Nephron progenitor cell (in vitro differentiated cells): ENCODE measurements around the gene MACROD2.

Source experiments
- DNase-seq: peaks from one replicate; pipeline ENCODE4 v3.0.0; 2021
- H3K27ac Mint-ChIP-seq: 2 replicates; pipeline ENCODE4 v1.8.0; 2021; ENCODE audit warnings: mild to moderate bottlenecking, moderate library complexity, mixed read lengths
- H3K27me3 Mint-ChIP-seq: 2 replicates; pipeline ENCODE4 v1.8.0; 2021; ENCODE audit warnings: mild to moderate bottlenecking, low read depth, mixed read lengths; ENCODE audit not compliant: poor library complexity
- H3K36me3 Mint-ChIP-seq: 2 replicates; pipeline ENCODE4 v1.8.0; 2021; ENCODE audit warnings: low read depth, mixed read lengths
- H3K4me1 Mint-ChIP-seq: 2 replicates; pipeline ENCODE4 v1.8.0; 2021; ENCODE audit warnings: mixed read lengths
- H3K4me3 Mint-ChIP-seq: 2 replicates; pipeline ENCODE4 v1.8.0; 2021; ENCODE audit warnings: mild to moderate bottlenecking, moderate library complexity, mixed read lengths
- H3K9me3 Mint-ChIP-seq: 2 replicates; pipeline ENCODE4 v1.8.0; 2021; ENCODE audit warnings: mild to moderate bottlenecking, moderate library complexity, mixed read lengths
- TF ChIP-seq, protein P1 (sequence below): fragments of 200-600 bp; sonication (generic); IDR thresholded peaks from 2 replicates; pipeline ENCODE4 v1.5.0; 2021; ENCODE audit warnings: antibody characterized with exemption

The MACROD2 gene

DNA sequence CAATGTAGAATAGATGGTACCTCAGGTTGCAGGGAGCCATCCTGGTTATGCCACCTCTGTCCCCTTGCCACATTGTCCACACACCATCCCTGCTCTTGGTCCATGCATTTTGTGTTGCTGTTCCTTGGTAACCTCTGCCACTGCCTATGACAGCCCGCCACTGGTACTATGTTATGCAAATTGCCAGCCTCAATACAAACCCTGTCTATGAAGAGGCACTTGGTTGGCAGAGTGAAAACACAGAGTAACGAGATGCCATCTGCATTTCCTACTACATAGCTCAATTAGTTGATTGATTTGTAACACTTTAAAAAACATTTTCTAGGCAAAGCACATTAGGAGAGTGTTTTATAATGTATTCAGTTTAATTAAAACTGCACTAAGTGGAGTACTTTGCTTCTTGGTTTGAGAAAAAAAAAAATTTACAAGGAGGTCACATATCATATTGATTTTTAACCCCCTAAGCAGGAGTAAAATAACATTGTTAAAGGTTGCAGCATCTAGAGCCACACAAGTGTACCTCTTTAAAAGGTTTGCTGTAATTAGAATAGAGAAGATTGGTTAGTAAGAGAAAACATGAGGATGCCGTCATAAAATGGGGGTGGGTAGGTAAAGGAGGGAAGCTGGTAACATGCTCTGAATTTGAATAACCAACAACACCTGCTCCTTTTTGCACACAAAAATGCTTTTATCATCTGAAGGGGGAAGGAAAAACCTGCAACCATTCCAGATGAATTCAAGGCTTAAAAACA lies 1760.9 kb downstream of the MACROD2 start:
- H3K36me3 Mint-ChIP-seq = no peaks in the 10 kb centered on the region
- peaks cover 5% of the 10 kb centered on the region for H3K27me3 Mint-ChIP-seq
- no peak overlapping the region for H3K4me3 Mint-ChIP-seq
- H3K4me1 Mint-ChIP-seq = peaks cover 15% of the 10 kb centered on the region
- TF ChIP-seq, protein P1, sequence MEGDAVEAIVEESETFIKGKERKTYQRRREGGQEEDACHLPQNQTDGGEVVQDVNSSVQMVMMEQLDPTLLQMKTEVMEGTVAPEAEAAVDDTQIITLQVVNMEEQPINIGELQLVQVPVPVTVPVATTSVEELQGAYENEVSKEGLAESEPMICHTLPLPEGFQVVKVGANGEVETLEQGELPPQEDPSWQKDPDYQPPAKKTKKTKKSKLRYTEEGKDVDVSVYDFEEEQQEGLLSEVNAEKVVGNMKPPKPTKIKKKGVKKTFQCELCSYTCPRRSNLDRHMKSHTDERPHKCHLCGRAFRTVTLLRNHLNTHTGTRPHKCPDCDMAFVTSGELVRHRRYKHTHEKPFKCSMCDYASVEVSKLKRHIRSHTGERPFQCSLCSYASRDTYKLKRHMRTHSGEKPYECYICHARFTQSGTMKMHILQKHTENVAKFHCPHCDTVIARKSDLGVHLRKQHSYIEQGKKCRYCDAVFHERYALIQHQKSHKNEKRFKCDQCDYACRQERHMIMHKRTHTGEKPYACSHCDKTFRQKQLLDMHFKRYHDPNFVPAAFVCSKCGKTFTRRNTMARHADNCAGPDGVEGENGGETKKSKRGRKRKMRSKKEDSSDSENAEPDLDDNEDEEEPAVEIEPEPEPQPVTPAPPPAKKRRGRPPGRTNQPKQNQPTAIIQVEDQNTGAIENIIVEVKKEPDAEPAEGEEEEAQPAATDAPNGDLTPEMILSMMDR = no peak
- no peaks in the 10 kb centered on the region for H3K9me3 Mint-ChIP-seq
- DNase-seq = no peak
- H3K27ac Mint-ChIP-seq = no peak overlapping the region

DNA sequence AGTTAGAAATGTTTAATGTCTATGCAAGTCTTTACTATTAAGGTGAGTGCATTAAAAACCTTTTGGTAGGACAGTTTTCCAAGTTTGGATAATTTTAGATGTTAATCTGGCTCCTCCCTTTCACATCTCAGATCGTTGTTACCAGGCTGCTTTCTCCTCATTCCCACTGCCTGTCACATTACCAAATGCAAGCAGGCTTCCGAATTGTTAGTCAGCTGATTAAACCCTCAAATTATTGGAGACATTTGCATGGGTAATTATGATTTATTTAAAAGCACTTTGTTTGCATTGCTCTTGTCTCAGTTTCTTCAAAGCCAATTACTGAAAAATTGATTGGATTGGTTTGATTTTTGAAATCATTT lies 1761.4 kb downstream of the MACROD2 start:
- no peak overlapping the region for H3K27ac Mint-ChIP-seq

DNA sequence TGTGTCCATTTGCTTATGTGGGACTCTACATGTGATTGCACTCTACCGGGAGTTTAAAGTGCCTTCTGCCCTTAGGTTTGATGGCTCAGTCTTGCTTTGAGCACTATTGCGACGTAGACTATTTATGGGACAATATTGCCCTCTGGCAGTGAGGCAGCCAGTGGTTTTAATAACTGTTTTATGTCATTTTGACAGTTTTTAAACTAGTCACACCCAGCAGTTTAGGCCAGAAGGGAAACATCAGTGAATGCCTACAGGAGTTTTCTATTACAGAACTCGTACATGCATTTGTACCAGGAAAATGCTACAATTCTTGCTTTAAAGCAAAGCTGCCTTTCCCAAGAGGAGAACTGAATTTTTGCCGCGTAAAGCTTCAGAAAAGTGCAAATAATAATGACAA lies 1764.3 kb downstream of the MACROD2 start:
- Mint-ChIP-seq H3K27me3 (peaks cover 5% of the 10 kb centered on the region), H3K4me1 (peaks cover 15% of the 10 kb centered on the region), H3K4me3 (no peak overlapping the region), H3K9me3 (no peaks in the 10 kb centered on the region), H3K27ac (no peak overlapping the region), H3K36me3 (no peaks in the 10 kb centered on the region)
- TF ChIP-seq, protein P1 = no peak
- DNase-seq = no peak

More for the DNA sequence above, 1761.4 kb downstream of the MACROD2 start:
- H3K36me3 Mint-ChIP-seq = no peaks in the 10 kb centered on the region
- H3K27me3 Mint-ChIP-seq = peaks cover 5% of the 10 kb centered on the region
- no peaks in the 10 kb centered on the region for H3K9me3 Mint-ChIP-seq
- TF ChIP-seq, protein P1 = no peak
- DNase-seq = no peak
- H3K4me1 Mint-ChIP-seq = peaks cover 15% of the 10 kb centered on the region
- H3K4me3 Mint-ChIP-seq = no peak overlapping the region

DNA sequence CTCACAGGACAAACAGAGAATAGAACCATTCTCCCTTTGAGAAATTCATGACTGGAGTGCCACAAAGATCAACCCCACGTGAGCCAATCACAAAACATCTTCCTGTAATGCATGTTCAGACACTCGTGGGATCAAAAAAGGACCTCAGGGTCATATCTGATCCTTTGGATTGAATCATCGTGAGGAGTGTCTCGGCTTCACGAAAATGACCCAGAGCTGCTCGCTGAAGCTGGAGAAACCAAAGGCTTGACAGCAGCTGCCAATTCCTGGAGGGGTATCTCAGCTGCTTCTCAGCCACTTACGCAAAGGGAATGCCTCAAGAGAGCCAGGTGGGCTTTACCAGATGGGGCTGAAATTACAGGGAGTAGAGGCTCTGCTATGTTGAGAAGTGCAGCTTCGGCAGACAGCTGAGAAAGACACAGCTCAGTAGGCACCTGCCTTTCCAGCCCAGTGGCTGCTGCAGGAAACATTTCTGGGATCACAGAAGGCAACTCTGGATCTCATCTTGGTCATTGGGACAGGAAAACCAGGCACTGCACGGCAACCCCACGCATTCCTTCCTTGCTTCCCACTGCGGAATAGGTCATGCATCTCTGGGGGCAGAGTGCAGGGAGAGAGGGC lies 1764.8 kb downstream of the MACROD2 start:
- DNase-seq = peak; percentile 23
- peak overlapping the region; percentile 74 for H3K27ac Mint-ChIP-seq
- TF ChIP-seq, protein P1 = no peak

DNA sequence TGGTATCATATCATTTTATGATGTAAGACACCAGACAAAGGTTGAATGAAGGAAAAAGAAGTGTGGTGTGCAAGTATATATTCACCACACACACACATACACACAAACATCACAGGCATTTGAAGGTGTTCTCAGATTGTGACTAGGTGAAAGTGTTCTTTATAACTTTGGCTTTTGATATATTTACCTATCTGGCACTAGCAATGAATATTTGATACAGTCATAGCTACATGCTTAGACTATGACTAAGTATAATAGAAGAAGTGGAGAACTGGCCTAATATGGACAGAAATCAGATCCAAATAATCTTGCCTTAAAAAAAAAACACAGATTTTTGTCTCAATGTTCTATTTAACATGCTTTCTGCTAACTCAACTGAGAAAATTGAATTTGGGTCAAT lies 1768.0 kb downstream of the MACROD2 start:
- TF ChIP-seq, protein P1 = no peak
- no peaks in the 10 kb centered on the region for H3K9me3 Mint-ChIP-seq
- no peaks in the 10 kb centered on the region for H3K27me3 Mint-ChIP-seq
- DNase-seq = no peak
- H3K4me1 Mint-ChIP-seq = peaks cover 15% of the 10 kb centered on the region
- no peak overlapping the region for H3K4me3 Mint-ChIP-seq
- no peak overlapping the region for H3K27ac Mint-ChIP-seq
- no peaks in the 10 kb centered on the region for H3K36me3 Mint-ChIP-seq

More for the DNA sequence above, 1764.8 kb downstream of the MACROD2 start:
- Mint-ChIP-seq H3K9me3 (no peaks in the 10 kb centered on the region), H3K27me3 (peaks cover 5% of the 10 kb centered on the region), H3K4me3 (peak overlapping the region; percentile 28), H3K4me1 (peaks cover 15% of the 10 kb centered on the region), H3K36me3 (no peaks in the 10 kb centered on the region)

DNA sequence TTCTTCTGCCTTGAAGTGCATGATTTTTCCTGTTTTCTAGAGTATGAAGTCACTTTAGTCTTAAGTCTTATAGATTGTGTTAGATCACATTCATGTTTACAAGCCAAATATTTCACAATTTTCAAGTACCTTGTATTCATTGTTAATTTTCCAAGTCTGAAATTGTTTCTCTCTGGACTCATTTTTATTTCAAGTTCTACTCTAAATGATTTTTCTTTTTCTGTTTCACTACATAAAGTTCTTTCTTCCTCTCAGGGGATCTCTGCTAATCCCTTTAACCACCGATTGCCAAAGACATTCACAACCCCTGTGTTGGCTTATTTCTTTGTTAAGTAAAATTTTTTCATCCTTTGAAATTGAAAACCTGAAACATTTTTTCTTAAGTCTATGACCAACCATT lies 1772.3 kb downstream of the MACROD2 start:
- Mint-ChIP-seq H3K4me1 (no peaks in the 10 kb centered on the region), H3K36me3 (no peaks in the 10 kb centered on the region), H3K9me3 (no peaks in the 10 kb centered on the region), H3K27me3 (no peaks in the 10 kb centered on the region), H3K27ac (no peak overlapping the region), H3K4me3 (no peak overlapping the region)
- no peak for DNase-seq
- TF ChIP-seq, protein P1 = no peak
